ENCODE measurements around the gene CCL16.
"Not testable (repeated sequence)": the region's sequence is repeated elsewhere in the genome, so short reads cannot be mapped to it uniquely, and the experiment has no call there.

The CCL16 gene

GRCh38 chr17:35984140-35984539, 2.8 kb upstream of the CCL16 start:
- DNase-seq, result no peak

GRCh38 chr17:35982409-35983191, 1.3 kb upstream of the CCL16 start:
- no peak for DNase-seq

GRCh38 chr17:35981908-35982330, 622 bp upstream of the CCL16 start:
- no peak for DNase-seq

DNA sequence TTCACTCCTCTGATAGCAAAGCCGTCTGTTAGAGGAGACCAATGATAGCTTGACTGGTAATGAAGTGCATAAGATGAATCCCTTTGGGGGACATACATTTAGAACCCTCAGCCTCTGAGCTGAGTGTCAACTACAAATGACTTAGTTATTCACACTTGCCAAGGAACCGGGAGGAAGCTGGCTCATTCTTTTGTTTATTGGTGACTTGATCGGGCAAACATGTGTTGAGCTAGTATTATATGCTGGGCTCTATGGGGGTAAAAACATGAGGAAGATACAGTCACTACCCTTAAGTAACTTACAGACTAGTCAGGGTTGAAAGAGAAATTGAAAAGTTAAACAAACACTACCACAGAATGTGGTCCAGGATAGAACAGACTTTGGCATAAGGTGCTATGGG, 3.0 kb downstream of the CCL16 start:
- DNase-seq, result no peak

- DNase-seq, result no peak
Measured at GRCh38 chr17:35977509-35977908, 3.8 kb downstream of the CCL16 start.

DNA sequence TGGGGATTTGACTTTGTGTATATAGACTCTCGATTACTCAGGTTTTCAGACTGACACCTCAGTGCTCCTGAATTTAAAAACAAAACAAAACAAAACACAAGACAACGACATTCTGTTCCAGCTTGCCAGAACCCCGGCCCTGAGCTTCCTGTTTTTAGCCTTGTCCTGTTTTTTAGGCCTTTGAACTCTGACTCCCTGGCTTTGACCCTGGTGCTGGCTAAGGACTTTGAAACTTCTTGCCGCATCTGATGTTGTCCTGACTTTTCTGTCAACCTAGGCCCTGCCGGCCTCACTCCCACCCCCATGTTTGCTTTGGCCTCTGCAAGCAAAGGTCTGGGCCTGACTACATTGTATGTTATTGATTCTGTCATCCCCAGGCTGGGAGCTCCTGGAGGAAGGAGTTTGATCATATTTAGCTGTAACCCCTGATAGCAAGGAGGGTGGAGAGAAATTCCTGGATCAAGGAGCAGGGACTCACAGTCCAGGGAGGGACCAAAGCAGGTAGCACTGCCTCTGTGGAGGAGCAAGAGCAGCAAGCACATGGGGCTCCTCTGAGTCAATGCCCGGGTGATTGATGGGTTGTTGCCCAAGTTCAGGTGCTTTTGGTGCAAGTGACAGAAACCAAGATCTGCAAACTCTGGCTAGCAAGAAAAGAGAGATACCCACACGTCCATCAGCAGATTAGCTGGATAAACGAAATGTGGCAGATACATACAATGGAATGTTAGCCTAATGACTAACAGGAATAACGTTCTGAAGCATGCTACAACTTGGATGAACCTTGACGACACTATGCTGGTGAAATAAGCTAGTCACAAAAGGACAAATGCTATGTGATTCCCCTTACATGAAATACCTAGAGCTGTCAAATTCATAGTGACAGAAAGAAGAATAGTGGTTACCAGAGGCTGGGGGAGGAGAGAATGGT, 7.7 kb downstream of the CCL16 start:
- no peak for DNase-seq

- DNase-seq, result no peak
Measured at GRCh38 chr17:35972945-35973332, 8.4 kb downstream of the CCL16 start.

DNA sequence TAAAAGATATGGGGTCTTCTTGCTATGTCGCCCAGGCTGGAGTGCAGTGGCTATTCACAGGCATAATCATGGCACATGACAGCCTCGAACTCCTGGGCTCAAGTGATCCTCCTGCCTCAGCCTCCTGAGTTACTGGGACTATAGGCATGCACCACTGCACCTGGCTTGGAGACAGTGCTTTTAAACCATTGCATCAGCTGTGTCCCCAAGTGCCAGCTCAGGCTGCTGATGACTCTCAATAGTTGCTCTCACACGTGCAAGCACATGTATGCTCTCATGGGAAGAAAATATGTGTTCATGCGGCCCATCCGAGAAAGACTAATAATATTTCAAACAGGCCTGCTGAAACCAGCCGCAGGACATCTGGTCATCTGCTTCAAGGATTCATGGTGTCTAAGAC, 8.8 kb downstream of the CCL16 start:
- no peak for DNase-seq

DNA sequence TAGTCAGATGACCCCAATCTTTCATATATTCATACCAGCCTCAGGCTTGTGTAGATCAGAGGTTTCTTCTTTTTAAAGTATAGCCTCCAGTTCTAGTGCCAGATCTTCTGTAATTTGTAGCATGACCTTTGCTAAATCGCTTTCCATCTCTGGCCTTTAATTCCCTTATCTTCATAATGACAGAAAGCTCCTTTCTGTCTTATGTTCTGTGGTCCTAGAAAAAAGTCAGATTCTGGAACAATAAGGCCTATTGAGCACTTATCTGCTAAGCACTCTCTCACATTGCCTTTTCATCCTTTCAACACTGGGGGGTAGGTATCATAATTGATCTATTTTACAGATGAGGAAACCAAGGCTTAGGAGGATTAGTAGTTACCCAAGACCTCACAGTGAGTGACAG, 9.2 kb downstream of the CCL16 start:
- no peak for DNase-seq

- DNase-seq, result peak; percentile 71
Measured at GRCh38 chr17:35969558-35970380, 11.5 kb downstream of the CCL16 start.

DNA sequence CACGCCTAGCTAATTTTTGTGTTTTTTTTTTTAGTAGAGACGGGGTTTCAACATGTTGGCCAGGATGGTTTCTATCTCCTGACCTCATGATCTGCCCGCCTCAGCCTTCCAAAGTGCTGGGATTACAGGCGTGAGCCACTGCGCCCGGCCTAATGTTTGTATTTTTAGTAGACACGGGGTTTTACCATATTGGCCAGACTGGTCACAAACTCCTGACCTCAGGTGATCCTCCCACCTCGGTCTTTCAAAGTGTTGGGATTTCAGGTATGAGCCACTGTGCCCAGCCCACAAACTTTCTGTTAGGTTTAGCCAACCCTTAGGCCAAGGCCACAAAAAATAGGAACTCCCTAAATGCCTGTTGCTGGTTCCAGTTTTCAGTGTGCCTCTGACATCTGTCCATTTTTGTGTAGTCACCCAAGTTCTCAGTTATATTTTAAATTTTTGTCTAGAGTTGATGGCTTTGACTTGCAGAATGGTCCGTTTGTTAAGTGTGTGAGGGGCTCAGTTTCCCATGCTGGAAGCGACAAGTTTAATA, 12.7 kb downstream of the CCL16 start:
- DNase-seq, result no peak

DNA sequence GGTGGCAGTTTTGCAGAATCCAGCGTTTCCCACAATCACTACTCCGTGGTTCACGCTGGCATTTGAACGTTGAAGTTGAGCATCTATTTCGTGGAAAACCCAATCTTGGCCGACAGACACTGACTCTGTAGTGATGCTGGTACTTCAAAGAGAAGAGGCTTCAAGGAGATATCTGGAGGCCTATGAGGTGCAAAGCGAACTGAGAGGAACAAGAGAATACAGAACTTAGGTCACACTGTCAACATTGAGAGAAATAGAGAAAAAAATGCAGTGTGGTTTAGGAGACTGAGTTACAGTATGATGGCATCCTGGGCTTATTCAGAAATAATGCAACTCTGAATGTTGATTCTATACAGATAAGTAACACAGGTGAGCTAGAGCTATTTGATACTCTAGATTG, 16.0 kb downstream of the CCL16 start:
- DNase-seq, result no peak

DNA sequence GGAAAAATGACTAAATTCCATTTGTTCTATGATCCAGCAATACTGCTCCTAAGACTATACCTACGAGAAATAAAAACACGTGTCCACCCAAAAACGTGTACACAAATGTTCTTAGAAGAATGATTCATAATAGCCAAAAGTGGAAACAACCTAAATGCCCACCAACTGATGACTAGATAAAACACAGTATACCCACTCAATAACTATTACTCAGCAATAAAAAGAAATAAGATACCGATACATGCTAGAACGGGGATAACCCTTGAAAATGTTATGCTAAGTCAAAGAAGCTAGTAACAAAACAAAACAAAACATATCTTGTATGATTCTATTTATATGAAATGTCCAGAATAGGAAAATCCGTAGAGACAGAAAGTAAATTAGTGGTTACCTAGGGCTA, 17.6 kb downstream of the CCL16 start:
- no peak for DNase-seq

DNA sequence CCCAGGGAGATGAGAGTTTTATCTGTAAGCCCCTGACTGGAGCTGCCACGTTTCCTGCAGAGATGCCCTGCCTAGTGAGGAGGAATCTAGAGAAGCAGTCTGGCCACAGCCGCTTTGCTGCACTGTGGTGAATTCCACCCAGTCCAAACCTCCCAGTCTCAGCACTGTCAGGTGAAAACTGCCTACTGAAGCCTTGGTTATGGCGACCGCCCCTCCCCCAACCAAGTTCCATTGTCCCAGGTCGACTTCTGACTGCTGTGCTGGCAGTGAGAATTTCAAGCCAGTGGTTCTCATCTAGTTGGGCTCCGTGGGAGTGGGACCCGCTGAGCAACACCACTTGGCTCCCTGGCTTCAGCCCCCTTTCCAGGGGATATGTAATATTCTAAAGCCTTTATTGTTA, 27.6 kb downstream of the CCL16 start:
- DNase-seq, result no peak

- DNase-seq, result no peak
Measured at GRCh38 chr17:35949401-35949800, 31.9 kb downstream of the CCL16 start.

DNA sequence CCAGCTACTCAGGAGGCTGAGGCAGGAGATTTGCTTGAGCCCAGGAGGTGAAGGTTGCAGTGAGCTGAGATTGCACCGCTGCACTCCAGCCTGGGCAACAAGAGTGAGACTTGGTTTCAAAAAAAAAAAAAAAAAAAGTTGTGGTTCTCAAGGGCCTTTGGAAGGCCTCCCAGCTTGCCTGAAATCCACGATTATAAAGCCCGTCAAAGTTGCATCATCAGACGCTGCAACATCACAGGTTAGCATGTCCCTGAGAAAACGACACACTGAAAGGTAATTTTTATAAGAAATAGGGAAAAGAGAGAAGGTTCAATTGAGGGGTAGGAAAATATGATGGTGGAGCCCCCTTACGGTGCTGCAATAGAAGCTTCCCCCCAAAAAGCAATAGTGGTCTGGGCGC, 33.2 kb downstream of the CCL16 start:
- DNase-seq, result no peak

DNA sequence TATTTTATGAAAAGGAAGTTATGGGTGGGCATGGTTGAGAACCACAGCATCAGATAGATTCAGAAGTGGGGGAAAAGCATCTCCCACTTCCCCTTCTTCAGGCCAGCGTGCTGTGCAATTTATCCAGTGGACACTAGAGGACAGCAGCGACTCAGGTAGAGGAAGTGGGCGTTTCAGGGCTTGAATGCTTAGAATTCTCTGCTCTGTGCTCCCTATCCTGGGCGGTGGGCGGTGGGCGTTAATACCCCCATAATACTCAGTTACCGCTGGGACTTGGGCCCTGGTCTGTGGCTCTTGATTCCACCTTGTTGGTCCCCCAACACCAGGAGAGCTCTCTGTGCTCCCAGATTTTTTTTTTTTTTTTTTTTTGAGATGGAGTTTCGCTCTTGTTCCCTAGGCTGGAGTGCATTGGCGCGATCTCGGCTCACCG, 34.1 kb downstream of the CCL16 start:
- peak; percentile 54 for DNase-seq

DNA sequence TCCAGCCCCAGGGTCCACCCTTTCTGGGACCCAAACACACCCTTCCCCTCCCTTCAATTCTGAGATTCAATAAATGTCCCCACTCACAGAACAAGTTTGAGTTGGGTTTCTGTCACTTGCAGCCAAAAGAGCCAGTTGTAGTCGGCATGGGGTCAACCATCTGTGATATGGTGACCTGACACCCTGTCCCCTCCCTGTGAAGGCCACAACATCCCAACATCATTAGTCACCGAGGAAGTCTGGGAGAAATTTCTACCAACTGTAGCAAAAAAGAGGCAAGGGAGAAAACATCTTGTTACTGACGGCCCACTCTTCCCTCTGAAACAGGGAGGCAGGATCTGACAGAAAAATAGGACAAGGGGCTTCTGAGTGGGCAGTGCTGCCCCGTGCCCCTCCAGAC, 37.1 kb downstream of the CCL16 start:
- no peak for DNase-seq

- no peak for DNase-seq
Measured at GRCh38 chr17:35943537-35943936, 37.8 kb downstream of the CCL16 start, which contains the start of gene LYZL6. Gene LYZL6, minus strand, starts transcription at chr17:35943713. Its CDS starts 4,357 bp downstream, at chr17:35939356.

GRCh38 chr17:35942588-35943186, 38.6 kb downstream of the CCL16 start:
- no peak for DNase-seq

GRCh38 chr17:35938492-35938891, 42.8 kb downstream of the CCL16 start:
- DNase-seq, result not testable (repeated sequence)

GRCh38 chr17:35936063-35936462, 45.2 kb downstream of the CCL16 start:
- DNase-seq, result no peak
